IPS-18c (cell line): Measurements from ENCODE around the gene DCHS2.

ENCODE experiments used
- H3K4me3 ChIP-seq: 2 replicates; pipeline ENCODE4 v1.7.0; 2013; ENCODE audit warnings: low read depth, mild to moderate bottlenecking, low read length, moderate library complexity; ENCODE audit not compliant: insufficient read depth
- H3K9me3 ChIP-seq: one replicate; pipeline ENCODE4 v1.6.1; 2013; ENCODE audit warnings: mild to moderate bottlenecking, low read length, moderate library complexity; ENCODE audit not compliant: control insufficient read depth, insufficient read depth

DCHS2 gene

GRCh38 chr4:154364066-154364845 is 127.3 kb downstream of the DCHS2 start:
- H3K4me3 ChIP-seq: no peak overlapping the region
- no peaks in the 10 kb centered on the region for H3K9me3 ChIP-seq

- no peak overlapping the region for H3K4me3 ChIP-seq
- no peaks in the 10 kb centered on the region for H3K9me3 ChIP-seq
These were observed 130.1 kb downstream of the DCHS2 start for GRCh38 chr4:154361450-154361849.

GRCh38 chr4:154360491-154360890 is 131.1 kb downstream of the DCHS2 start:
- Histone ChIP-seq H3K9me3 (no peaks in the 10 kb centered on the region), H3K4me3 (no peak overlapping the region)

GRCh38 chr4:154354883-154355282 is 136.7 kb downstream of the DCHS2 start:
- H3K9me3 ChIP-seq: no peaks in the 10 kb centered on the region

GRCh38 chr4:154349829-154350228 is 141.8 kb downstream of the DCHS2 start:
- Histone ChIP-seq H3K9me3 (no peaks in the 10 kb centered on the region), H3K4me3 (no peak overlapping the region)

More at GRCh38 chr4:154354883-154355282, 136.7 kb downstream of the DCHS2 start:
- H3K4me3 ChIP-seq: no peak overlapping the region

GRCh38 chr4:154348657-154349056 is 142.9 kb downstream of the DCHS2 start:
- H3K4me3 ChIP-seq: no peak overlapping the region
- H3K9me3 ChIP-seq: no peaks in the 10 kb centered on the region

GRCh38 chr4:154345359-154345758 is 146.2 kb downstream of the DCHS2 start:
- Histone ChIP-seq H3K9me3 (no peaks in the 10 kb centered on the region), H3K4me3 (no peak overlapping the region)

GRCh38 chr4:154344686-154345085 is 146.9 kb downstream of the DCHS2 start:
- no peaks in the 10 kb centered on the region for H3K9me3 ChIP-seq
- H3K4me3 ChIP-seq: no peak overlapping the region

- Histone ChIP-seq H3K4me3 (no peak overlapping the region), H3K9me3 (no peaks in the 10 kb centered on the region)
These were observed 147.9 kb downstream of the DCHS2 start for GRCh38 chr4:154343651-154344050.

- no peaks in the 10 kb centered on the region for H3K9me3 ChIP-seq
- H3K4me3 ChIP-seq: no peak overlapping the region
These were observed 150.2 kb downstream of the DCHS2 start for GRCh38 chr4:154341448-154341847.

GRCh38 chr4:154335588-154335987 is 156.0 kb downstream of the DCHS2 start:
- H3K4me3 ChIP-seq: no peak overlapping the region
- H3K9me3 ChIP-seq: no peaks in the 10 kb centered on the region

GRCh38 chr4:154332681-154333421 is 158.7 kb downstream of the DCHS2 start:
- H3K4me3 ChIP-seq: peak overlapping the region; percentile 55
- no peaks in the 10 kb centered on the region for H3K9me3 ChIP-seq

- Histone ChIP-seq H3K9me3 (no peaks in the 10 kb centered on the region), H3K4me3 (no peak overlapping the region)
These were observed 161.7 kb downstream of the DCHS2 start for GRCh38 chr4:154329939-154330338.

- no peaks in the 10 kb centered on the region for H3K9me3 ChIP-seq
- H3K4me3 ChIP-seq: no peak overlapping the region
These were observed 162.2 kb downstream of the DCHS2 start for GRCh38 chr4:154329268-154329868.

GRCh38 chr4:154328030-154328429 is 163.6 kb downstream of the DCHS2 start:
- Histone ChIP-seq H3K4me3 (no peak overlapping the region), H3K9me3 (no peaks in the 10 kb centered on the region)

GRCh38 chr4:154320521-154320920 is 171.1 kb downstream of the DCHS2 start:
- Histone ChIP-seq H3K4me3 (no peak overlapping the region), H3K9me3 (no peaks in the 10 kb centered on the region)

- no peak overlapping the region for H3K4me3 ChIP-seq
These were observed 171.9 kb downstream of the DCHS2 start for GRCh38 chr4:154319736-154320135.

More at GRCh38 chr4:154319736-154320135, 171.9 kb downstream of the DCHS2 start:
- no peaks in the 10 kb centered on the region for H3K9me3 ChIP-seq
